ENCODE data around the gene DMRTA2. TPM values are rescaled to one million over a fixed set of nuclear protein-coding genes. Genes with fewer than 3 reads are reported as not detected.

DMRTA2 gene
- total and polyA plus RNA-seq, 2 of the 8 experiments (the other 6 are each of a cell fraction or from before 2014, with no cell fraction given), result not detected

DNA sequence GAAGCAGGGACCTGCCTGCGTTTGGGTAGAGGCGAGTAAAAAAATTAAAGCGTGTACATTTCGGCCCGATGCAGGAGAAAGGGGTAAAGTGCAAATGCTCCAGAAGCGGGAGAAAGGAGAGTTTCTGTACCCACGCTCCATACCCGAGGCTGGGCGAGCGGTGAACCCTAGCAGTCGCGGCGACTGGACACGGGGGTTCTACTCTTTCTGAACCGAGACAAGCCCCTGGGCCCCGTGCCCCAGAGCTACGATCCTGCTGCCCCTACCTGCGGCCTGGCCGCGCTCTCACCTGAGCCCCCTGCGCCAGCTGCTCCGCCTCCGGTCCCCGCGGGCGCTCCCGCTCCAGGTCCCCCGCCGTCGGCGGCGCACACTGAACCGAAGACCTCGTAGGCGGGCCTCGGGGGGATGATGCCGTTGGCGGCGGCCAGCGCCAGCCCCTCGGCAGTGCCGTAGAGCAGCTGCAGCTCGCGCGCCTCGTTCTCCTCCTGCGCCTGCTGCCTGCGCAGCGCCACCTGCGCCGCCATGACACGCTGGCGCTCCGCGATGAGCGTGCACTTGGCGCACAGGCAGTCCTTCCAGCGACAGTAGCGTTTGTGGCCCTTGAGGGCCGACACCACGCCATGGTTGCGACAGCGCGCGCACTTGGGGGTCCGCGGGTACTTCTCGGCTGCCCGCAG, 2.4 kb downstream of the DMRTA2 start (continued):
- no peak for TF ChIP-seq CHD7 (IDR thresholded peaks at IDR 0.05; ENCODE audit: insufficient replicate concordance, low read length)
- TF ChIP-seq POLR2AphosphoS5 (IDR thresholded peaks at IDR 0.05; ENCODE audit: low read depth, low read length), result no peak
- no peak for TF ChIP-seq TAF7 (optimal IDR thresholded peaks at IDR 0.05; ENCODE audit: borderline replicate concordance, low read depth, low read length)
- no peak for TF ChIP-seq GTF2F1 (IDR thresholded peaks at IDR 0.05; ENCODE audit: borderline replicate concordance, low read depth, low read length)
- TF ChIP-seq TAF1 (IDR thresholded peaks at IDR 0.05; ENCODE audit: low read depth, low read length), result no peak
- TF ChIP-seq TEAD4 (IDR thresholded peaks at IDR 0.05; ENCODE audit: low read depth, low read length), result no peak
- TF ChIP-seq HDAC6 (IDR thresholded peaks at IDR 0.05; ENCODE audit: low read depth, low read length), result no peak
- TF ChIP-seq CBX5 (IDR thresholded peaks at IDR 0.05; ENCODE audit: low read depth, low read length), result no peak
- TF ChIP-seq GABPA (IDR thresholded peaks at IDR 0.05; ENCODE audit: borderline replicate concordance, insufficient read depth, low read length), result 0 out of 2 replicates have a peak, but pooled peaks have one; percentile 24
- TF ChIP-seq JUN (IDR thresholded peaks at IDR 0.05; ENCODE audit: low read depth, low read length), result no peak
- TF ChIP-seq NRF1 (IDR thresholded peaks at IDR 0.05; ENCODE audit: low read depth, low read length), result peak; percentile 32

All from H1 (cell line).